ENCODE results near the gene CPE.

CPE gene

DNA sequence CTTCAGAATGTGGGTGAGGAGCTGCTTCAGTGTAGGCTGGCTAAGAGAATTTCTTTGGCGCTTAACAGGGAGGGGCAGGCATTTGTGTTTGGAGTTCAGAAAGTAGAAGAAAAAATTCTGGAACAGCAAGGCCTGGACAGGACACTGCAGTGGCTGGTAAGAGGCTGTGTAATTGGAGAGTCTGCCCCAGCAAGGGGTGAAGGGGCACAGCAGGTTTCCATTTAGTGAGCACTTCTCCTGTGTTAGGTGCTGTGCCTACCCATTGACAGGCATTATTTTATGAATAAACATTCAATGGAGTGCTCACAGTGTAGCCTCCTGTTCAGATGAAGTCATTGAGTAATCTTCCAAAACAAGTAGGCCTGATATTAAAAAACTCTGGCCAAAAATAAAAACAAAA lies 10.7 kb upstream of the CPE start:
- Histone ChIP-seq H3K9me3 (ENCODE audit: insufficient read depth, low read length) (no peaks in the 10 kb centered on the region), H4K20me1 (ENCODE audit: insufficient read depth, low read length) (no peaks in the 10 kb centered on the region), H3K27me3 (ENCODE audit: low read depth, low read length) (no peaks in the 10 kb centered on the region), H3K4me2 (ENCODE audit: low read length) (no peak overlapping the region), H3K79me2 (ENCODE audit: low read length) (no peaks in the 10 kb centered on the region), H2AFZ (ENCODE audit: low read depth, low read length) (no peak overlapping the region), H3K4me3 (ENCODE audit: low read length) (no peak overlapping the region), H3K36me3 (replicated peaks; ENCODE audit: low read depth, low read length) (no peaks in the 10 kb centered on the region), H3K27ac (ENCODE audit: low read length) (no peak overlapping the region), H3K9ac (ENCODE audit: low read length) (no peak overlapping the region), H3K4me1 (ENCODE audit: low read length) (no peaks in the 10 kb centered on the region)
- no peak for TF ChIP-seq EZH2phosphoT487 (IDR thresholded peaks at IDR 0.05; ENCODE audit: low read depth)
- TF ChIP-seq, protein P1, sequence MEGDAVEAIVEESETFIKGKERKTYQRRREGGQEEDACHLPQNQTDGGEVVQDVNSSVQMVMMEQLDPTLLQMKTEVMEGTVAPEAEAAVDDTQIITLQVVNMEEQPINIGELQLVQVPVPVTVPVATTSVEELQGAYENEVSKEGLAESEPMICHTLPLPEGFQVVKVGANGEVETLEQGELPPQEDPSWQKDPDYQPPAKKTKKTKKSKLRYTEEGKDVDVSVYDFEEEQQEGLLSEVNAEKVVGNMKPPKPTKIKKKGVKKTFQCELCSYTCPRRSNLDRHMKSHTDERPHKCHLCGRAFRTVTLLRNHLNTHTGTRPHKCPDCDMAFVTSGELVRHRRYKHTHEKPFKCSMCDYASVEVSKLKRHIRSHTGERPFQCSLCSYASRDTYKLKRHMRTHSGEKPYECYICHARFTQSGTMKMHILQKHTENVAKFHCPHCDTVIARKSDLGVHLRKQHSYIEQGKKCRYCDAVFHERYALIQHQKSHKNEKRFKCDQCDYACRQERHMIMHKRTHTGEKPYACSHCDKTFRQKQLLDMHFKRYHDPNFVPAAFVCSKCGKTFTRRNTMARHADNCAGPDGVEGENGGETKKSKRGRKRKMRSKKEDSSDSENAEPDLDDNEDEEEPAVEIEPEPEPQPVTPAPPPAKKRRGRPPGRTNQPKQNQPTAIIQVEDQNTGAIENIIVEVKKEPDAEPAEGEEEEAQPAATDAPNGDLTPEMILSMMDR (IDR thresholded peaks at IDR 0.05; ENCODE audit: low read depth, low read length): no peak

DNA sequence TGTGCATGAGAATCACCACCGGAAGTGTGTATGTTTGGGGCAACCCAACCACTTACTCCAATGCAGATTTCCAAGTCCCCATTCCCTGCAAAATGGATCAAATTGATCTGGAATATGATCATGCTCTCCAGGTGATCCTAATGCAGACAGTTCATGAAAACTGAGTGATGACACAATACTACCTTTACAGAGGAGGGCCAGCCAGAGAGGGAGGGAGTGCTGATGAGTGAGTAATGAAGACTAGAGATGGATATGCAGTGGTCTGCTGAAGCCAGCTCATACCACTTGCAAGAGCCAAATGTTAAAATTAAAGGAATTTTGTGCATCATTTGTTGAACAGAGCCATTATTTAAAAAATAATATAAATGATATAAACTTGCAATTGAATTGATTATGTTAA lies 10.2 kb upstream of the CPE start:
- no peaks in the 10 kb centered on the region for H3K27me3 ChIP-seq (ENCODE audit: low read depth, low read length)
- no peaks in the 10 kb centered on the region for H4K20me1 ChIP-seq (ENCODE audit: insufficient read depth, low read length)
- no peaks in the 10 kb centered on the region for H3K9me3 ChIP-seq (ENCODE audit: insufficient read depth, low read length)
- H3K4me3 ChIP-seq (ENCODE audit: low read length): no peak overlapping the region
- H2AFZ ChIP-seq (ENCODE audit: low read depth, low read length): no peak overlapping the region
- no peaks in the 10 kb centered on the region for H3K4me1 ChIP-seq (ENCODE audit: low read length)
- TF ChIP-seq, protein P1 (IDR thresholded peaks at IDR 0.05; ENCODE audit: low read depth, low read length): no peak
- no peak for TF ChIP-seq EZH2phosphoT487 (IDR thresholded peaks at IDR 0.05; ENCODE audit: low read depth)
- H3K36me3 ChIP-seq (replicated peaks; ENCODE audit: low read depth, low read length): no peaks in the 10 kb centered on the region
- H3K27ac ChIP-seq (ENCODE audit: low read length): no peak overlapping the region
- H3K9ac ChIP-seq (ENCODE audit: low read length): no peak overlapping the region
- no peaks in the 10 kb centered on the region for H3K79me2 ChIP-seq (ENCODE audit: low read length)
- no peak overlapping the region for H3K4me2 ChIP-seq (ENCODE audit: low read length)

DNA sequence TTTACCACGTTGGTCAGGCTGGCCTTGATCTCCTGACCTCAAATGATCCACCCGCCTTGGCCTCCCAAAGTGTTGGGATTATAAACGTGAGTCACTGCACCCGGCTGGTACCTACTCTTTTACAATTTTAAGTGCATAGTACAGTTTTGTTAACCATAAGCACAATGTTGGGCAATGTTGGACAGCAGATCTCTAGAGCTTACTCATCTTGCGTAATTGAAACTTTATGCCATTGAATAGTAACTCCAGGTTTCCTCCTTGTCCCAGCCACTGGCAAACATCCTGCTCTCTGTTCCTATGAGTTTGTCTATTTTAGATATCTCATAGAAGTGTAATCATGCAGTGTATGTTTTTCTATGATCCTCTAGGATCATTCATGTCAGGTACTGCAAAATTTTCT lies 9.3 kb upstream of the CPE start:
- Histone ChIP-seq H3K4me1 (ENCODE audit: low read length) (no peaks in the 10 kb centered on the region), H3K27me3 (ENCODE audit: low read depth, low read length) (no peaks in the 10 kb centered on the region), H3K36me3 (replicated peaks; ENCODE audit: low read depth, low read length) (no peaks in the 10 kb centered on the region), H3K27ac (ENCODE audit: low read length) (no peak overlapping the region), H2AFZ (ENCODE audit: low read depth, low read length) (no peak overlapping the region), H3K79me2 (ENCODE audit: low read length) (no peaks in the 10 kb centered on the region), H3K4me3 (ENCODE audit: low read length) (no peak overlapping the region), H3K4me2 (ENCODE audit: low read length) (no peak overlapping the region), H3K9me3 (ENCODE audit: insufficient read depth, low read length) (no peaks in the 10 kb centered on the region), H4K20me1 (ENCODE audit: insufficient read depth, low read length) (no peaks in the 10 kb centered on the region), H3K9ac (ENCODE audit: low read length) (no peak overlapping the region)
- TF ChIP-seq, protein P1 (IDR thresholded peaks at IDR 0.05; ENCODE audit: low read depth, low read length): no peak
- TF ChIP-seq EZH2phosphoT487 (IDR thresholded peaks at IDR 0.05; ENCODE audit: low read depth): no peak

DNA sequence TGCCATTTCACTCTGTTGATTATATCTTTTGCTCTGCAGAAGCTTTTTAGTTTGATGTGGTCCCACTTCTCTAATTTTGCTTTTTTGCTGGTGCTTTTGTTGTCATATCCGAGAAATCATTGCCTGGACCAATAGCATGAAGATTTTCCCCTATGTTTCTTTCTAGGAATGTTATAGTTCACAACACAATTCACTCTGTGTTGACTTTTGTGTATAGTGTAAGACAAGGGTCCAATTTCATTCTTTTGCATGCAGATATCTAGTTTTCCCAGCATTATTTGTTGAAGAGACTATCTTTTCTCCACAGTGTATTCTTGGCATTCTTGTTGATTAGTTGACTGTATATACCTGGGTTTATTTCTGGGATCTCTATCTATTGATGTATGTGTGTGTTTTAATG lies 8.3 kb upstream of the CPE start:
- Histone ChIP-seq H2AFZ (ENCODE audit: low read depth, low read length) (no peak overlapping the region), H3K79me2 (ENCODE audit: low read length) (no peaks in the 10 kb centered on the region), H3K36me3 (replicated peaks; ENCODE audit: low read depth, low read length) (no peaks in the 10 kb centered on the region), H3K9me3 (ENCODE audit: insufficient read depth, low read length) (no peaks in the 10 kb centered on the region), H3K4me3 (ENCODE audit: low read length) (no peak overlapping the region), H3K4me2 (ENCODE audit: low read length) (no peak overlapping the region), H3K9ac (ENCODE audit: low read length) (no peak overlapping the region), H4K20me1 (ENCODE audit: insufficient read depth, low read length) (no peaks in the 10 kb centered on the region), H3K27me3 (ENCODE audit: low read depth, low read length) (no peaks in the 10 kb centered on the region), H3K4me1 (ENCODE audit: low read length) (no peaks in the 10 kb centered on the region), H3K27ac (ENCODE audit: low read length) (no peak overlapping the region)
- no peak for TF ChIP-seq EZH2phosphoT487 (IDR thresholded peaks at IDR 0.05; ENCODE audit: low read depth)
- TF ChIP-seq, protein P1 (IDR thresholded peaks at IDR 0.05; ENCODE audit: low read depth, low read length): no peak
